Retinal pigment epithelial cell (primary cell): ENCODE data around the gene GABRB2.

ENCODE experiments used
- DNase-seq: peaks from one replicate; pipeline ENCODE4 v3.0.0-alpha.2; 2010; ENCODE audit warnings: low read depth
- H3K4me3 ChIP-seq: 2 replicates; pipeline ENCODE4 v1.5.1; 2011; ENCODE audit warnings: mild to moderate bottlenecking, low read length, control low read depth, moderate library complexity
- TF ChIP-seq, protein P1 (sequence below): conservative IDR thresholded peaks from 2 replicates; pipeline ENCODE4 v1.5.1; 2011; ENCODE audit warnings: low read depth, low read length, control low read depth, inconsistent platforms

The GABRB2 gene

DNA sequence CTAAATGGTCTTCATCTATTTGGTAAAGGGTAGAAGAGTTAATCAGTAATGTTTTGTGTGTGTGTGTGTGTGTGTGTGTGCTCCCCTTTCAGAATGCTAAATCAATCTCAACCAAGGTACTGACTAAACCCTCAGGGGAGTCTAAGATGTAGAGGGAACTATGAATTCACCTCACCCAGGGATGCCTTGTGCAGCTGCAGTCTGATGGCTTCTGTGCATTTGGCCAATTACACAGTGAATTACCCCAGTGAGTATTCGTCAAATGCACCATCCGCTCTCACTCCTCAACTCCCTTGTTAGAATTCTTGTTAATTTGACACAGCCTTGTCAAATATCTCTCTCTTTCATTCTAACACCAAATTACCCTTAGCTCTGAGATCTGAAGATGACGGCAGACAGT, 234.6 kb downstream of the GABRB2 start:
- TF ChIP-seq, protein P1, sequence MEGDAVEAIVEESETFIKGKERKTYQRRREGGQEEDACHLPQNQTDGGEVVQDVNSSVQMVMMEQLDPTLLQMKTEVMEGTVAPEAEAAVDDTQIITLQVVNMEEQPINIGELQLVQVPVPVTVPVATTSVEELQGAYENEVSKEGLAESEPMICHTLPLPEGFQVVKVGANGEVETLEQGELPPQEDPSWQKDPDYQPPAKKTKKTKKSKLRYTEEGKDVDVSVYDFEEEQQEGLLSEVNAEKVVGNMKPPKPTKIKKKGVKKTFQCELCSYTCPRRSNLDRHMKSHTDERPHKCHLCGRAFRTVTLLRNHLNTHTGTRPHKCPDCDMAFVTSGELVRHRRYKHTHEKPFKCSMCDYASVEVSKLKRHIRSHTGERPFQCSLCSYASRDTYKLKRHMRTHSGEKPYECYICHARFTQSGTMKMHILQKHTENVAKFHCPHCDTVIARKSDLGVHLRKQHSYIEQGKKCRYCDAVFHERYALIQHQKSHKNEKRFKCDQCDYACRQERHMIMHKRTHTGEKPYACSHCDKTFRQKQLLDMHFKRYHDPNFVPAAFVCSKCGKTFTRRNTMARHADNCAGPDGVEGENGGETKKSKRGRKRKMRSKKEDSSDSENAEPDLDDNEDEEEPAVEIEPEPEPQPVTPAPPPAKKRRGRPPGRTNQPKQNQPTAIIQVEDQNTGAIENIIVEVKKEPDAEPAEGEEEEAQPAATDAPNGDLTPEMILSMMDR: no peak
- no peak for DNase-seq
- H3K4me3 ChIP-seq: no peak overlapping the region

DNA sequence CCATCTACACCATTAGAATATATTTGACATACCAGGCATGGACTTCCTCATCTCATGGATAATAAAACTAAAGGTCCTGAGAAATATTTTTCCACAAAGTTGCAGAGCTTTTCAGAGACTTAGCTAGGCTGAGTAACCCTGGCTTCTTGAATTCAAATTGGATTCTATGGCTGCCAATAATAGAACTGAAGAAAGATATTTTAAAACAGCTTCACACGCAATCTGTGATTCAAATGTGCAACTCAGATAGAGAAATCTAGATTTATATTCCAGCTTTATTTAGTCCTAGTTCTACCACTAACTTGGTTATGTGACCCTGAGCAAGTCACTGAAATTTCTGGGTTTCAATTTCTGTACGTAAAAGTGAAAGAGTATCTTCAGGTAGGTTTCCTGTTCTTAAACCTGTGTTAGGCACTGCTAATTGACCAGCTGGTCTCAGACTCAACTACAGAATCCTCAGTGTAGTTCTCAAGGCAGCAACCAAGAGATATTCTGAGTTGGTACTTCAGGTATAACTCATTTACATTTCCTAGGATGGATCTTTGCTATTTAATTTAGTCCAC, 235.3 kb downstream of the GABRB2 start:
- TF ChIP-seq, protein P1: no peak
- no peak for DNase-seq
- H3K4me3 ChIP-seq: no peak overlapping the region

DNA sequence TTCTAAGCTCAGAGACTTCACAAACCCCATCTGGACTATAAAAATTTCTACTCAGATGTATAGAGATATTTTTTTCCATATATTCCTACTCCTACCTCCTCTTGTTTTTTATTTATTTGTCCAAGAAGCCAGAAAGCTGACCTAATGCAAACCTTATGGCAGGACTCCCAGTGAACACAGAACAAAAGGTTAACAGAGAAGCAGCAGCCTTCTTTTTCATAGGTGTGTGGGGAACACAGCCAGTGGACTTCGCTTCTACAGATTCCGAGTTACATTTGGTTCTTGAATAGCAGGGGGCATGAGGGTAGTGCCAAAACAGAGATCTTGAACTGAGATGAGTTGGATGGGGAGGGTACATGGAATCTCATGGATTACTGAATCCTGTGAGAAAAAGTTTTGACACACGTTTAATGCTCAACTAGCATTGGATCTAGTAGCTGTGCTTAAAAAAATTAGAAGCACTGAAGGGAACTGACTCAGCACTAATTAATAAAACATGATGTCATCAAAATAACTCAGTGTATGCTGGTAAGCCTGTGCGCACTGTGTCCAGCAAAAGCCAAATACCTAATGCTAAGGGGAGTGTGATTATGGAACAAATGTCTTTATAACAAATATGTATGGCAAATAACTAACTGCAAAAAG, 240.1 kb downstream of the GABRB2 start:
- H3K4me3 ChIP-seq: no peak overlapping the region
- DNase-seq: peak; percentile 44
- TF ChIP-seq, protein P1: no peak

DNA sequence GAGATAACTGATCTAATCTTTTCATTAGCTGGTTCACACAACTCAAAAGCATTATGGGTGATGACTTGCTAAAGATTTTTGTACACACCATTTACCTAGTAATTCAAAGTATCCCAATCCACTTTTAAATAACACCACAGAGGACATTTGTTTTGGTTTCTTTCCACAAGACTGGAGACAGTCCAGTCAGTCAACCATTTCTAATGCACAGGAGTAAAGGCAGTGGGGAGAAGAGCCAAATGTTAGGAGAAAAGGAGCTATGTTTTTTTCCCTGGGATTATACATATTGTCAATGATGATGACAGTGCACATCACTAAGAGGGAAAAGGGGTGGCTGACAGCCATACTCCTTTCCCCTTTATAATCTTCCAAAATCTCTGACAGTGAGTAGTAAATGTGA, 240.9 kb downstream of the GABRB2 start:
- DNase-seq: no peak
- TF ChIP-seq, protein P1: no peak
- no peak overlapping the region for H3K4me3 ChIP-seq

DNA sequence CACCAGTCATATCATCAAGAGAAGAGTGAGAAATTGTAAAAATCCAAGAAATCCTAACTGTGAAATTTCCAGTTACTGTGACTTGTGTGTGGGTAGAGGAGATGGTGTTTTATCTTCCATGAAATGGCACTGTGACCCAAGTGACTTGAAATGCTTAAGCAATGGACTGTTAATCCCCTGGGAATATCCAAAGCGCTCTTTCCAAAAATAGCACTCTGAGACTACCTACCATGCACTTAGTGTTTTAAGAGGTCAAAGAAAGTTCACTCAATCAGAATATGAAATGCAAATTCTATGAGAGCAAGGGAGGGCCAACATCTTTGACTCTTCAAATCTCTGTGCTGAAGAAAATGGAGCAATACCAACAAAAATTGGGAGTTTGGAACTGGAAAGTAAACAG, 244.0 kb downstream of the GABRB2 start:
- no peak overlapping the region for H3K4me3 ChIP-seq
- TF ChIP-seq, protein P1: no peak
- DNase-seq: peak; percentile 78

DNA sequence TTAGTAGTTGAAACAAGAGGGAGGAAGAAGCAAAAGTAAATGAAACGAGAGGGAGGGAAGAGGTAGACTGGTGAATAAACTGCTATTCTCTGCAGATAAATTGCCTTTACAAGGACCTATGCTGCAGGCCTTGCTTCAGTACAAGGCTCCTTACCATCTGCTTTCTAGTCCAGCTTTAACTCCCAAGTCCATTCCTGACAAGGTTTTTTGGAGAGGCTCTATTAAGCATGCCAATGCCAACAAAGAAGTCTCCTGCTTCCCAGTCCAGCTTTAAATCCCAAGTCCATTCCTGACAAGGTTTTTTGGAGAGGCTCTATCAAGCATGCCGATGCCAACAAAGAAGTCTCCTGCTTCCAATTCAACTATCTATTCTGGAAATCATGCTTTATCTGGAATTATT, 244.9 kb downstream of the GABRB2 start:
- no peak for DNase-seq

More for the DNA sequence above, 244.9 kb downstream of the GABRB2 start:
- TF ChIP-seq, protein P1: no peak
- H3K4me3 ChIP-seq: no peak overlapping the region
